ENCODE data around the gene NAALADL2.

The NAALADL2 gene

DNA sequence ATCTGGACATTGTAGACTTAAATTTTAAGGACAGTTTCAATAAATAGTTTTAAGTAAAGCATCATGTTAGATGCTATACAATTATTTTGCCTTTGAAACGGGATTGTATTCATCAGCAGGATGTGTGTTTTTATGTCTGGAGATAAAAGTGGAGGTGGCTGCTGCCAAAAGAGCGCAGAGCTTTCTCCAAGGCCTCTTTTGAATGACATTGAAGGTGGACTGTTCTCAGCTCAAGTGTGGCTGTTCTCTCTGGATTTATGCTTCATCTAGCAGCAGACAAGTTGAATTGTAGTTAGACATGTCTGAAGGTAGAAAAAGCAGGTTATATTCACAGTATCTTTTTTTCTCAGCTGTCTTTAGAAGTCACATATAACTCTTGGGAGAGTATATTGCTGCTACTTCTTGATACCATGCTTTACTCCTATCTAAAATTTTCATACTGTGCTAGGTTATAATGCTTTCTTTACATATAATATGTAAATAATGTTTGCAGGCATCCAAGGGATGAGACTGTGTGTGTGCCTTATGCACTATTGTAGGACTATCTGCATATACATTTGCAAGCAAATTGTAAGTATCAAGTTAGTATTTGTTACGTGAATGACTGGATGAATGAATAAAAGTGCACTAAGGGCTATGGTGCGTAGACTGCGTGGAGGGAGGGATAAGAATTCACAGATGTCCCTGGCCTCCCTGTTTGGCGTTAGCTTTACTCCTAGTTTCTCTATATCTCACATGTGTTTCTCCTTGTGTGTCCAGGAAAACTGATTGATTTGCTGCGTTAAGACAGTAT is 340.1 kb downstream of the NAALADL2 start:
- no peak overlapping the region for H3K9ac ChIP-seq
- no peaks in the 10 kb centered on the region for H4K20me1 ChIP-seq (ENCODE audit: insufficient read depth)
- H3K79me2 ChIP-seq (ENCODE audit: insufficient read depth, low read depth) = no peaks in the 10 kb centered on the region
- H3K36me3 ChIP-seq (ENCODE audit: insufficient read depth) = no peaks in the 10 kb centered on the region
- no peaks in the 10 kb centered on the region for H3K27me3 ChIP-seq (ENCODE audit: insufficient read depth, low read depth)
- H3K4me3 ChIP-seq (IDR thresholded peaks at IDR 0.05; ENCODE audit: insufficient read depth, low read depth, low read length) = no peak overlapping the region
- no peak overlapping the region for H2AFZ ChIP-seq (ENCODE audit: low read depth)
- H3K4me1 ChIP-seq (ENCODE audit: low read depth, poor library complexity, severe bottlenecking) = peaks cover 11% of the 10 kb centered on the region
- TF ChIP-seq, protein P1, sequence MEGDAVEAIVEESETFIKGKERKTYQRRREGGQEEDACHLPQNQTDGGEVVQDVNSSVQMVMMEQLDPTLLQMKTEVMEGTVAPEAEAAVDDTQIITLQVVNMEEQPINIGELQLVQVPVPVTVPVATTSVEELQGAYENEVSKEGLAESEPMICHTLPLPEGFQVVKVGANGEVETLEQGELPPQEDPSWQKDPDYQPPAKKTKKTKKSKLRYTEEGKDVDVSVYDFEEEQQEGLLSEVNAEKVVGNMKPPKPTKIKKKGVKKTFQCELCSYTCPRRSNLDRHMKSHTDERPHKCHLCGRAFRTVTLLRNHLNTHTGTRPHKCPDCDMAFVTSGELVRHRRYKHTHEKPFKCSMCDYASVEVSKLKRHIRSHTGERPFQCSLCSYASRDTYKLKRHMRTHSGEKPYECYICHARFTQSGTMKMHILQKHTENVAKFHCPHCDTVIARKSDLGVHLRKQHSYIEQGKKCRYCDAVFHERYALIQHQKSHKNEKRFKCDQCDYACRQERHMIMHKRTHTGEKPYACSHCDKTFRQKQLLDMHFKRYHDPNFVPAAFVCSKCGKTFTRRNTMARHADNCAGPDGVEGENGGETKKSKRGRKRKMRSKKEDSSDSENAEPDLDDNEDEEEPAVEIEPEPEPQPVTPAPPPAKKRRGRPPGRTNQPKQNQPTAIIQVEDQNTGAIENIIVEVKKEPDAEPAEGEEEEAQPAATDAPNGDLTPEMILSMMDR (conservative IDR thresholded peaks at IDR 0.05; ENCODE audit: low read depth, low read length) = no peak
- no peak overlapping the region for H3K4me2 ChIP-seq
- no peak overlapping the region for H3K27ac ChIP-seq

- Histone ChIP-seq H2AFZ (ENCODE audit: low read depth) (no peak overlapping the region), H3K4me1 (ENCODE audit: low read depth, poor library complexity, severe bottlenecking) (peaks cover 3% of the 10 kb centered on the region), H3K4me2 (no peak overlapping the region), H3K27ac (no peak overlapping the region), H3K9ac (no peak overlapping the region), H3K36me3 (ENCODE audit: insufficient read depth) (no peaks in the 10 kb centered on the region), H3K79me2 (ENCODE audit: insufficient read depth, low read depth) (no peaks in the 10 kb centered on the region), H3K27me3 (ENCODE audit: insufficient read depth, low read depth) (no peaks in the 10 kb centered on the region), H3K4me3 (IDR thresholded peaks at IDR 0.05; ENCODE audit: insufficient read depth, low read depth, low read length) (no peak overlapping the region), H4K20me1 (ENCODE audit: insufficient read depth) (no peaks in the 10 kb centered on the region)
- TF ChIP-seq, protein P1 (conservative IDR thresholded peaks at IDR 0.05; ENCODE audit: low read depth, low read length) = no peak
These were observed 340.8 kb downstream of the NAALADL2 start for GRCh38 chr3:175199961-175200360.

GRCh38 chr3:175200391-175201095 is 341.4 kb downstream of the NAALADL2 start:
- H2AFZ ChIP-seq (ENCODE audit: low read depth) = no peak overlapping the region

GRCh38 chr3:175207361-175207760 is 348.2 kb downstream of the NAALADL2 start:
- H3K36me3 ChIP-seq (ENCODE audit: insufficient read depth) = no peaks in the 10 kb centered on the region
- no peaks in the 10 kb centered on the region for H3K4me1 ChIP-seq (ENCODE audit: low read depth, poor library complexity, severe bottlenecking)
- H3K27me3 ChIP-seq (ENCODE audit: insufficient read depth, low read depth) = no peaks in the 10 kb centered on the region
- no peak overlapping the region for H2AFZ ChIP-seq (ENCODE audit: low read depth)
- no peaks in the 10 kb centered on the region for H3K79me2 ChIP-seq (ENCODE audit: insufficient read depth, low read depth)
- no peak overlapping the region for H3K4me2 ChIP-seq
- H4K20me1 ChIP-seq (ENCODE audit: insufficient read depth) = no peaks in the 10 kb centered on the region
- TF ChIP-seq, protein P1 (conservative IDR thresholded peaks at IDR 0.05; ENCODE audit: low read depth, low read length) = no peak
- no peak overlapping the region for H3K4me3 ChIP-seq (IDR thresholded peaks at IDR 0.05; ENCODE audit: insufficient read depth, low read depth, low read length)
- no peak overlapping the region for H3K9ac ChIP-seq
- no peak overlapping the region for H3K27ac ChIP-seq

More at GRCh38 chr3:175200391-175201095, 341.4 kb downstream of the NAALADL2 start:
- H4K20me1 ChIP-seq (ENCODE audit: insufficient read depth) = no peaks in the 10 kb centered on the region
- no peak overlapping the region for H3K9ac ChIP-seq
- H3K4me1 ChIP-seq (ENCODE audit: low read depth, poor library complexity, severe bottlenecking) = no peaks in the 10 kb centered on the region
- no peak overlapping the region for H3K27ac ChIP-seq
- H3K4me2 ChIP-seq = no peak overlapping the region
- H3K4me3 ChIP-seq (IDR thresholded peaks at IDR 0.05; ENCODE audit: insufficient read depth, low read depth, low read length) = no peak overlapping the region
- H3K79me2 ChIP-seq (ENCODE audit: insufficient read depth, low read depth) = no peaks in the 10 kb centered on the region
- no peaks in the 10 kb centered on the region for H3K27me3 ChIP-seq (ENCODE audit: insufficient read depth, low read depth)
- no peaks in the 10 kb centered on the region for H3K36me3 ChIP-seq (ENCODE audit: insufficient read depth)
- TF ChIP-seq, protein P1 (conservative IDR thresholded peaks at IDR 0.05; ENCODE audit: low read depth, low read length) = no peak
